ENCODE measurements around the gene IGF1. TPM values are rescaled to one million over a fixed set of nuclear protein-coding genes. Genes with fewer than 3 reads are reported as not detected.
"Not testable (repeated sequence)": the region's sequence is repeated elsewhere in the genome, so short reads cannot be mapped to it uniquely, and the experiment has no call there.

Gene IGF1
- total RNA-seq, 1 experiment from 2014 or later, result not detected

DNA sequence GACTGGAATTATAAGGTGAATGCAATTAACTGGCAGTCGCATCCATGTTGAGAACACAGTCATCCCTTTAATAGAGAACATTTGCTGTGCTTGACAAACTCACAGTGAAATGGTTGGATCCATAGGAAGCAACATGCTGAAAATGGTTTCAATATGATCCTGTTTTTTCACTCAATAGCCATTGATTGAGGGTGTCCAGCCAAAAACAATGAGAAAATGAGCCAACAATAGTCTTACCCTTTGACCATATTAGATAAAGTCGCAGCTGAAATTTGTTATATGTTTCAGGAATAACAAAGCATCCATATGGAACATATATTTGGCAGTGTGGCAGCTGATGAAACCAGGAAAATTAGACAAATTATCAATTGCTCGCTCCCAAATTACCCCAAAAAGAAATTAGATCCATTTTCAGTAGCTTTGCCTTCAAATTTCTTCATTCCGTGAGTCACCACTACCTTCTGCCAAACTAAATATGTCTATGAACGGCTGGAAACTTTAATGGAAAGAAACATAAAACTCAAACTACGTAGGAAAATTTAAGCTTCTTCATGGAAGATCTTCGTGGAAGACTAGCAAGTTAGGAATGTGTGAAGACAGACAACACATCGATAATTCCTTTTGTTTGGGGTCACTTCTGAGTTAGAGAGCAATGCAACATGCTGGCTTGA, 17.4 kb downstream of the IGF1 start:
- DNase-seq (ENCODE audit: low read depth), result peak; percentile 11

DNA sequence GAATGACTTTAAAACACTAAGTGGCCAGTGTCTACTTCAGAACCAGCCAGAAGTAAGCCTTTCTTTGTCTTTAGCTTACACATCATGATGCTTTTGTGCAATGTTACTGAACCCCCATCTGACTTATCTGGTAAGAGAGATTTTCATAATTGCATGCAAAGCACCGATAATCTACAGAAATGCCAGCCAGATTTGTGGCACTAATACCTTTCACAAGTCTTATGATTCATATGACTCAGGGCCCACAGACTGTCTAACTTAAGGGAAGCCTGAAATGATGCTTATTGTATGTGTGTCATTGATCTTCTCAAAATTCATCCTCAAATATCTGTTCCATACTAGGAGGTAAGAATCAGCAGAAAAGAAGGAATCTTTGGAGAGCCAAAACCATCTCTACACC, 18.0 kb downstream of the IGF1 start:
- no peak for DNase-seq (ENCODE audit: low read depth)

DNA sequence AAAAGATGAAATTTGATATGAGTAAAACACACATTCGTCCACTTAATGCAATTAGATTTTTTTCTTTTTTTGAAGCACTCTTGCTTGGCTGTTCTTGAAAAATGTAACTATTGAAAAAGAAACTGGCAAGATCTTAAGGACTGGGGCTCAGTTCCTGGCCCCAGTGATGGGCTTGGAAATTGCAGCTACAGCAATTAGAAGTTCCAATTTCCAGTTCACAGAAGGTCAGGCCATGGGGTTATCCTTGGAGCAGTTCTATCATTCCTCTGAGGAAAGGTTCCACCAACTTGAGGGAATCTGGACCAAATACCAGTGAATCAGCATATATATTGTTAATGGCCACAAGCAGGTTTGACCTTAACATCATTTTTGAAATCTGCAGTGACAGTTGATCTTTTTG, 18.9 kb downstream of the IGF1 start:
- DNase-seq (ENCODE audit: low read depth), result no peak

DNA sequence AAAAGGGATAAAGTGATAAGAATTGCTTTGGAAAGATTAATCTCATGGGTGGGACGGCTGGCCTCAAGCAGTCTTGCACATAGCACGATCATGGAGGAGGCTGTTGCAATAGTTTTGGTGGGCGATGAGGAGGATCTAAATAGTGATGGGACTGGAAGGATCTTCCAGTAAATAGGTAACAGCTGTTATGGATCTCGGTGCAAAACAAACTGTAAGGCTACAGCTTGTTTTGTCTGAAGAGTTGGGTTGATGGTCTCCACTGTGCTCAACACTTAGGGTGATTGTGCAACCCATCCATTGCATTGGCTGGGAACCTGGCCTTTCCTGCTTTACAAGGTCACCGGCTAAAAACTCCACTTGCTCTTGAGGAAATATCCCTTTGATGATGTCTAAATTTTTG, 21.0 kb downstream of the IGF1 start:
- no peak for DNase-seq (ENCODE audit: low read depth)

DNA sequence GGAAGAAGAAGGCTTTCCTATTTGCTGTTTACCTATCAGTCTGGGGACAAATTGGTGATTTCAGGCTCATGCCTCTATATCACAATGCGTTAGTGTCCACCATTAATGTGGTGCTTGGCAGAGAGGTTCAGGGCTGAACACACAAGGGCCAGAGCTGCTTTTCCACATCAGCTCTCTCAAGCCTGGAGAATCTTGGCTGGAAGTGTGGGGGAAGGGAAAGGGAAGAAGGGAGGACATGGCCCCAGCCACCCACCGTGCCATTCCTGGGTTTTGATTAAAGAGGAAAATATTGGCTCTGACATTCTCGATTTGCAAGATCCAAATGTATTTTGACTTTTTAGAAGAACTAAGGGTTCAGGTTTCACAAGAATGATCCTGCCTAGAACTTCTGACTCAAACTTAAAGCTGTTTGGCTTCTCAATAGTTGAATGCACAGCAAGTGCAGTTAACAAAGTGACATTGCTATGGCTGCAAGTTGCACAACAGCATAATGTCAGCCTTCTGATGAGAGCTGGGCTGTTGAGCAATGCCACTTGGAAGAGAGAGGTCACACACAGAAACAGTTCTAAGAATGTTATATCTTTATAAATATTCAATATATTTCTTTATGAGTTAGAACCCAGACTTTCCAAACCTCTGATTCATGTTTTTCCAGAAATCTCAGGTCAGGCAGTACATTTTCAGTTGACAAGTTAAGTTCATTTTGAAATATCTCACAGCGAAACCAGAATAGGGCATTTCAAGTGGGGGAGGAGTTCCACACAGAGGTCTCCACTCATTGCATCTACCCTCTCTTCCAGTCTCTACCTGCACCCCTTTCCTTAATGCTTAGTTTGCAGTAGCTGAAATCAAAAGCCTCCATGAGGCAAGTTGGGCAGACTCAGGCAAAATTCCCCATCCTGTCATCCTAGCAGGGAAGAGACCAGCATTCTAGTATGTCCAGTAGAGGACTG, 25.3 kb downstream of the IGF1 start:
- no peak for DNase-seq (ENCODE audit: low read depth)

DNA sequence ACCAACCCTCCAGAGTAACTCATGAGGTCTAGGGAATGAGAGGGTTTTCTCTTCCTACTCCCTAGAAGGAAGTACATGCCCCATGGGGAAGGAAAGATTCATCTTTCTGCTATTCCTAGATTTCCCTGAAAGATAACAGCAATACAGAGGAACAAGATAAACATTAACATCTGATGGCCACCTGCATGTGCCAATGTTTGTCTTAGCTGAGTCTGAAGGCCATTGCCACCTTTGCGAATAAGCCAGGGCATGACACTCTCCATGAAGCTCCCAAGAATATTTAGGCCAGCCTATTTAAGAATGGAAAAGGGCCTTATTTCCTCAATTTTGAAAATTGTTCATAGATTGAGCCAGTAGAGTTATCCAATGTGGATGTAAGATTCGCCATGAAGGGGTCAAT, 26.0 kb downstream of the IGF1 start:
- DNase-seq (ENCODE audit: low read depth), result no peak

DNA sequence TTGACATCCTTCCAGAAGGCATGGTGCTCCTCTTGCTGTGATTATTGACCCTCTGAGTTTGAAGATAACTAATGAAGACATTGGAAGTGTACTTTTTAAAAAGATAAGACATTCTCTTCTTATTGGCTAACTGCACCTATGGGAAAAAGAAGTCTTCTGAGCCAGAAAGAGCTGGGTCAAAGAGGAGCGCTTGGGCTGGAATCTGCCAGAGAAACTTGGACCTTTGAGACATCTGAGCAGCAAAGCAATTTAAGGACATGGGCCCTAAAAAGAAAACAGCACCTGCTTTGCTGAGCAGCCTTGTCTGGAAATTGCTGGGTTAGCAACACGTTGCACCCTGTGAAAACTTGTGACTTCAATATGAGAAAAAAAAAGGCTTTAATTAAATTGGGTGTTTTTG, 27.8 kb downstream of the IGF1 start:
- no peak for DNase-seq (ENCODE audit: low read depth)

DNA sequence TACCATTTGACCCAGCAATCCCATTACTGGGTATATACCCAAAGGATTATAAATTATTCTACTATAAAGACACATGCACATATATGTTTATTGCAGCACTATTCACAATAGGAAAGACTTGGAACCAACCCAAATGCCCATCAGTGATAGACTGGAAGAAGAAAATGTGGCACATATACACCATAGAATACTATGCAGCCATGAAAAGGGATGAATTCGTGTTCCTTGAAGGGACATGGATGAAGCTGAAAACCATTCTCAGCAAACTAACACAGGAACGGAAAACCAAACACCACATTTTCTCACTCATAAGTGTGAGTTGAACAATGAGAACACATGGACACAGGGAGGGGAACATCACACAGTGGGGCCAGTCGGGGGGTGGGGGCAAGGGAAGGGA, 31.3 kb downstream of the IGF1 start:
- DNase-seq (ENCODE audit: low read depth), result not testable (repeated sequence)

DNA sequence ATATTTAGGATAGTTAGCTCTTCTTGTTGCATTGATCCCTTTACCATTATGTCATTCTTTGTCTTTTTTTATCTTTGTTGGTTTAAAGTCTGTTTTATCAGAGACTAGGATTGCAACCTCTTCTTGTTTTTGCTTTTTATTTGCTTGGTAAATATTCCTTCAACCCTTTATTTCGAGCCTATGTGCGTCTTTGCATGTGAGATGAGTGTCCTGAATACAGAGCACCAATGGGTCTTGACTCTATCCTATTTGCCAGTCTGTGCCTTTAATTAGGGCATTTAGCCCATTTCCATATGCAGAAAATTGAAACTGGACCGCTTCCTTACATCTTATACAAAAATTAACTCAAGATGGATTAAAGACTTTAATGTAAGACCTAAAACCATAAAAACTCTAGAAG, 32.9 kb downstream of the IGF1 start:
- DNase-seq (ENCODE audit: low read depth), result not testable (repeated sequence)

DNA sequence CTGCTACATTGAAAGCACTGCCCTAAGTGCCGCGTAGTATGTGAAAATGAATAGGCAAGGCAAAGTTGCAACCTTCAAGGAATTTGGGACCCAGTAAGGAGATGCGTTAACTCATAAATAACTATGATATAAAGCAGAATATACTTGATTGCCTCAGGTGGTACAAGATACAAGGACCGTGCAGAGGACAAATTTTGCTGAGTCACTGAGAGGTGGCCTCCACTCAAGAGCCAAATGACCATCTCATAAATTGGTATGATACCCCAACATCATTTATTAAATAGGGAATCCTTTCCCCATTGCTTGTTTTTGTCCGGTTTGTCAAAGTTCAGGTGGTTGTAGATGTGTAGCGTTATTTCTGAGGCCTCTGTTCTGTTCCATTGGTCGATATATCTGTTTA, 35.7 kb downstream of the IGF1 start:
- DNase-seq (ENCODE audit: low read depth), result no peak

DNA sequence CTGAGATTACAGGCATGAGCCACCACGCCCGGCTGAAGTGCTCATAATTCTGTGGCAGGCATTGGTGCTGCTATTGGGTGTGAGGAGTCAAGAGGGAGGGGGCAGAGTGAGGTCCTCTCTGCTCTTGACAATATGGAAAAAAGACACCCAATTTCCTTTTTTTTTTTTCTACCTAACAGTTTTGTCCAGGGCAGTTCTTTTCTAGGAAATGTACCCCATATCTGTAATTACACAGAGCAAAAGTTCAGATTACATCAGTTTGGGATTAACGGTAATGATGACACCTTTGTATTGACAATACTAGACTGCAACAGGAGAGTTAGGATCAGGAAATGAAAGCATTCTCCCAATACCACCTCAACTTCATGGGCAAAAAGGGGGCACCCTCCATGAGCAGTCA, 36.3 kb downstream of the IGF1 start:
- no peak for DNase-seq (ENCODE audit: low read depth)

DNA sequence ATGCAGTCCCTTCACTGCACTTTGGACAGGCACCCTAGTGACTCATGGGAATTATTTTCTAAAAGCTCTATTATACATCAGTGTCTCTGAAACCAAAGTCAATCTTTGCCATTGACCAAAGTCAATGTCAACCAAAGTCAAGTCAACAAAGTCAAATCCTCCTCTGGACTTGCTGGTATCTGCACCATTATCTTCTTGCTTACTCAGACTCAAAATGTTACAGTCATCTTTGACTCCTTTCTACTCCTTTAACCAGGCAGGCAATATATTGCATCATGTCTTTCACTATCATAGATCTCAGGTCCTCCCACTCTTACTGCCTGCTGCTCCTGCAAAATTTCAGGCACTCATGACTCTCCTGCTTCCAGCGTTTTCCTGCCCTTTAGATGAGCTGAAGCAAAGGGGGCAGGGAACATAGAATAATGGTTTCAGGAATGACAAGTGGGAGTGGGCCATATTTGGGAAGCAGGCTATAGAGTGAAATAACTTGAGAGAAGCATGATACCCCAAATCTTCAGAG, 39.2 kb downstream of the IGF1 start:
- no peak for DNase-seq (ENCODE audit: low read depth)

DNA sequence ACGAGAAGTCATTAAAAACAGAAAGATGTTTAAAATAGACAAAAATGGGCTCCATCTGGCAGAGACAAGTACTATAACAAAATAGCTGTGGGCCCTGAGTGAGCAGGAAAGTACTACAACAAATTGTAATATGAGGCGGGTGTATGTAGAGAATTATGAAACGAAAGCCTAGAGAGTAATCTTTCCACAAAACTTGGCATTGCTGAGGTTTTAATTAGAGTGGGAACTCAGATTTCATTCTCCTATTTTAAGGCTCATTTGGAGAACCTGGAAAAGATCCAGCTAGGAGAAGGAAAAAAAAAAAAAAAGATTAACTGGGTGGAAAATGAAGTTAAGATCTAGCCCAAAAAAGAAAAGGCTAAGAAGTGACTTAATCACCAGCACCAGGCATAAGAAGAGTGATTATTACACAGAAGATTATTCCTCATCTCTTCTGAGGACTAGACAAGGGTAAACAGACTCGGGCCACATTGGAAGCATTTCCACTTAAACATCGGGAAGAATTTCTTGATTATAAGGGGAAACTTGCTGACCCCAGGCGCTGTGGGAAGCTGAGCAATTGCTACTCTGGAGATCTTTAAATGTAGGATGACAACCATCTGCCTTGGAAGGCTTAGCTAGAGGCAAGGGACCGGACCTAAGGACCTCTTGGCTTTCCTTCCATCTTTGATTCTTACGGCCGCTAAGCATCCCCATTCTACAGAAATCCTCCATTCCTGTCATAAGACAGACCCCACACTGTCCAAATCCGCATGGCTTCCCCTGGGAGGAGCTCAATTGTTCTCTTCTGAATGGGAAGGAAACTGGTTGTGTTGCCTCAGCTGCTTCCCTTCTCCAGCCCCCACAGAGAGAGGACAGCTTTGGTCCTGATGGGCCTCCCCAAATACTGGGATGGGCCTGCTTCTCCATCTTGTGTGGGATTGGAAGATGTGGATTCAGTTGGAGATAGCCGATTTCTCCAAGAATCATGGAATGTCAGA, 40.6 kb downstream of the IGF1 start:
- no peak for DNase-seq (ENCODE audit: low read depth)

DNA sequence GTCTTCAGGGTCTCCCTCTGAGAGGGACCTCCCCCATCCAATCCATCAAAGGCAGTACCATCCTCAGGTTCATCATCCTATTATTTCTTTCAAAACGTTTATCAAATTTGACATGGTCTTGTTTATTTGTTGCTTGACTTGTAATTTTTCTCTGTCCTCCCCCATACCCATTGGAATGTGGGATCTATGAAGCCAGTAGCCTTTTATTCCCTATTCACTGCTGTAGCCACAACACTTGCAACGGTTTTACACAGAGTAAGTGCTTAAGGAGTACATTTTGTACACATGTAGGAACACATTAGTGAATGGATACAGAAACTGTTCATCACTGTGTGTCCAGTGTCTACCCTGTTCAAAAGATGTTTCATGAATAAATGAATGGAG, 41.5 kb downstream of the IGF1 start:
- DNase-seq (ENCODE audit: low read depth), result no peak

DNA sequence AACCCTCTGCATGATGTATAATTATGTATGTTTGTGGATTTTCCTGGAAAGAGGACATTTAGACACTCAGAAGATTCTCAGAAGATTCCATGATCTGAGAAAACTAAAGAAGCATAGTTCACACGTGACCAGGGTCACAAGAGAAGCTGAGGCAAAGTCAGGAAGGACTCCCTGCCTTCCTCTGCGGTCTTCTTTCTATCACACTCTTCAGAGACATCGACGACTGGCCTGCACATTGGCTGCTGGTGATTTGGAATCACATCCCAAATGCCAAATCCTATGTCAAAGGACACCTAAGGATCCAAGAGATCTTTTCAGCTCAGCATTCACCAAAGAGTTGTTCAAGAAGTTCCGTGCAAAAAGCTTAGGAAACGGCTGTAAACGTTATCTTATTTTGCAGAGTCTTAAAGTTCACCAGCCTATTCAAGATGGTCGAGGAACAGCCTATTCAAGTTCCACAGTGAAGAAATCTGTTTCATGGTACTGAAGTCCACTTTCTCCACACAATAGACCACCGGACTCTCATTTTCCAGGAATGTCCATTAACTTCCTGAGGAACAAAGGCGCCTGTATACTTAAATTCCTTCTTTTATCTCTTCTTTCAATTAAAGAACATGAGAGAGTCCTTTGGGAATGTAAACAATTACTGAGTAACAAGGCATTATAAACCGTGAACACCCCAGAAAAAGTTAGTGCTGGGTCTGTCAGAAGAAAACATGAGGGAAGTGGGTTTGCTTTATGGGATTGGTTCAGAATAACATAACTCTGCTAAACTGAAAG, 42.1 kb downstream of the IGF1 start:
- no peak for DNase-seq (ENCODE audit: low read depth)

DNA sequence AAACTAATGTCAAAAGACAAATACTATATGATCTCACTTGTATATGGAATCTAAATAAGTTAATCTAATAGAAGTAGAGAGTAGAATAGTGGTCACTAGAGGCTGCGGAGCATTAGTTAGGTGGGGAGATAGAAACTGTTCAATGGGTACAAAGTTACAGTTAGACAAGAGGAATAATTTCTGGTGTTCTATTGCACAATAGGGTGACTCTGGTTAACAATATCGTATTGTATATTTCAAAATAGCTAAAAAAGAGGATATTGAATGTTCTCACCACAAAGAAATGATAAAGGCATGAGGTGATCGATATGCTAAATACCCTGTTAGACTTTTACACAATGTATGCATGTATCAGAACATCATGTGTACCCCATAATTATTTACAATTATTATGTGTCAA, 42.9 kb downstream of the IGF1 start:
- DNase-seq (ENCODE audit: low read depth), result no peak

DNA sequence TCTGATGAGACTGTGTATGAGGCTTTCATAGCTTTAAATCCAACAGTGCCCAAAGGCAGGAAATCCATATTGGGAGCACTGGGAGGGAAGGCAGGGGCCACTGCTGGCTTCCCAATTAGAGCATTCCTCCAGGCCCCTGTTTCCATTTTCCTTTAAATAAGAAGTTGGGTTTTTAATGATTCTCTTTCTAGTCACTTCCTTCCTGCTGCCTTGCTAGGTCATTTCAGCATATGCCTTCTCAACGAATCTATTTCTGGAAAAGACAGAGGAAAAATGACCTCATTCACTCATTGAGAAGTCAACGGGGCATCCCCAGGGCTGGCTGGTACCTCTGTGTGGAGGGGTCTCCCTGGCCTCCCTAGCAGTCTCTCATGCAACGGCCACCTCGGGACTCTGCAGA, 43.5 kb downstream of the IGF1 start:
- DNase-seq (ENCODE audit: low read depth), result no peak

DNA sequence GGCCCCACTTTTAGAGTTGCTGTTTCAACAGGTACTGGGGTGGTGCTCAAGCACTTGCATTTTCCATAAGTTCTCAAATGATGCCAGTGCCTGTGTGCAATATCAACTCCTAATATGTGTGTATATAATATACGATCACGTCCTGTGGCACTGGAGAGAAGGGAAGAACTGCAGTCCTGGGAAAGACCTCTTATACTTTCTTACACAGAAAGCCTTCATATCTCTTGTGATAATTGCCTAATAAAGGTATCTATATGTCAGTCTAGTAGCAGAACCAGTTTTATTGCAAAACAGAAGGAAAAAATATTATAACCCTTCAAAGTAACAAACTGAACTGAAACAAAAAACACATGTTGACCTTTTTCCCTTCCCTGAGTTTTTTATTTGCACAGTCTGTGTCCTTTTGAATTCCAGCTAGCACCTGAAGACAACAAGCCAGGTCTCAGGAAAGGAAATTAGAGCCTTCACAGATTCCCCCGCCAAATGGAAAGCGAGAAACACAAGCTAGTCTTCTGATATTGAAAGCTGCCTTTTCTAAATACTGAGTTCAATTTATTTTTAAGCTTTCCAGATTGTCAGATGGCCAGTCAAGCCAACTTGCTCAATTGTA, 44.4 kb downstream of the IGF1 start:
- DNase-seq (ENCODE audit: low read depth), result no peak

DNA sequence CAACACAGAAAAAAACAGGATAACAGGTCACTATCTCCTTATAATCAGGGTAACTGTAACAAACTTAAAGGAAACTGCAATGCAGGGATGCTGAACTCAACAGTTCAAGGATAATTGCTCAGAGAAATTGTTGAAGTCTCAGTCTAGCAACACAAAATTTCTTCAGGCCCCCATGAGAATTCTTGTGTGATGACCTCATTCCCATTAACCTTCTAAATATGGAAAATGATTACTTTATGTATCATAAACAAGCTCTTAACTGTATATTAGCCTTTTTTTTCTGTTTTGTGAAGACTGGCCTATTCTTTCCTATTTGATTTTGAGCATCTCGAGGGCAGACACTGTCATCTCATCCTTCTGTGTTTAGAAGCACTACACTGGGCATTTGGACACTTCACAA, 47.1 kb downstream of the IGF1 start:
- no peak for DNase-seq (ENCODE audit: low read depth)

DNA sequence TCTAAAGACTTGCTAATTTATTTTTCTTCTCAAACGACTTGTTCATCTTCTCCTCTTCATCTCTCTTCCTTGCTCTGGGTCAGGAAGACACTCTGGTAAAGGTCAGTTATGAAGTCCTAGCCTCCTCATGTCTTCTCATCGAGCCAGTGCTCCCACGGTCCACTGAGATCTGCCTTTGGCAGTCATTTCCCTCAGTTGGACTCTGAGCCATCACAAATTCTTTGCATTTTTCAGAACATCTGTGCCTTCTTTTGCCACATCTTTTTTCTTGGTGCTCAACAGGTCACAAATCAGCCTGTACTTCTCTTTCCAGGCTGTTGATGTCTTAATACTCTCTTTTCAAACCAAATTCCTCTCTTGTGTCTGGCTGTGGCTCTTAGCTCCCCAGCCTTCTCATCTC, 49.7 kb downstream of the IGF1 start:
- DNase-seq (ENCODE audit: low read depth), result no peak

Measured in LHCN-M2 (cell line).